Endothelial cell (in vitro differentiated cells): ENCODE measurements around the gene RER1. TPM values are rescaled to one million over a fixed set of nuclear protein-coding genes. Genes with fewer than 3 reads are reported as not detected.
A peak's percentile ranks its signal among the peaks of the same experiment; 100 is the strongest.

ENCODE experiments used
- DNase-seq: peaks from one replicate; pipeline ENCODE4 v3.0.0; 2021; ENCODE audit warnings: low spot score
- H3K27ac Mint-ChIP-seq: one replicate; pipeline ENCODE4 v1.8.0; 2021; ENCODE audit warnings: mixed read lengths, inconsistent platforms; ENCODE audit not compliant: unreplicated experiment
- H3K27me3 Mint-ChIP-seq: one replicate; pipeline ENCODE4 v1.8.0; 2021; ENCODE audit warnings: mild to moderate bottlenecking, moderate library complexity, mixed read lengths, inconsistent platforms; ENCODE audit not compliant: unreplicated experiment
- H3K36me3 Mint-ChIP-seq: one replicate; pipeline ENCODE4 v1.8.0; 2021; ENCODE audit warnings: mild to moderate bottlenecking, low read depth, mixed read lengths, inconsistent platforms; ENCODE audit not compliant: unreplicated experiment
- H3K4me1 Mint-ChIP-seq: one replicate; pipeline ENCODE4 v1.8.0; 2021; ENCODE audit warnings: mild to moderate bottlenecking, mixed read lengths, inconsistent platforms; ENCODE audit not compliant: unreplicated experiment
- H3K4me3 Mint-ChIP-seq: one replicate; pipeline ENCODE4 v1.8.0; 2021; ENCODE audit warnings: mild to moderate bottlenecking, mixed read lengths, inconsistent platforms; ENCODE audit not compliant: unreplicated experiment
- H3K9me3 Mint-ChIP-seq: one replicate; pipeline ENCODE4 v1.8.0; 2021; ENCODE audit warnings: mixed read lengths, inconsistent platforms; ENCODE audit not compliant: unreplicated experiment
- total RNA-seq: library from RNA; stranded (reverse); fragmentation: NEBNext Ultra II Directional; extraction: Animal tissue kit (Norgen Biotek cat#: 25700); gene quantifications from one replicate; pipeline ENCODE4 v1.2.1, GENCODE V29; 2021; ENCODE audit not compliant: unreplicated experiment
- TF ChIP-seq, protein P1 (sequence below): fragments of 200-600 bp; sonication (generic); IDR thresholded peaks from one replicate; pipeline ENCODE4 v1.5.0; 2021; ENCODE audit warnings: antibody characterized with exemption; ENCODE audit not compliant: unreplicated experiment

RER1 gene
- total RNA-seq, 1 donor from 2014 or later: 141 TPM

DNA sequence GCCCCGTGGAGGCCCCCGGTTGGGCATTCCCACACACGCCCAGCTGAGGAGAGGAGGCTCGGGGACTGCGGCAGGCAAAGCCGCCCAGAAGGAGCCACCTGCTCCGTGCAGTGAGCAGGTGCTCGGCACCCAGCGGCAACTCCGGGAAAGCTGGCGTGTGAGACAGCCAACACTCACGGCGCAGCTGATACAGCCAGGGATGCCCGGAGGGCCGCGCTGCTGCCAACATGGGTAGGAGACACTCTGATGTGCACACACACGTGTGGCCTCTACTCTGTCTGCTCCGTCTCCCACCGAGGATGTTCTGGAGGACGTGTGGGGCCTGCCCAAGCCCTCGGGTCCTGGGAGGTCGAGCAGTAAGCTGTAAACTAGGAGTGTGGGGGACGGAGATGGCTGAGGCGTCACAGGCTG lies 13.2 kb upstream of the RER1 start:
- H3K4me3 Mint-ChIP-seq: no peak overlapping the region
- no peak for DNase-seq
- no peak overlapping the region for H3K27ac Mint-ChIP-seq
- no peaks in the 10 kb centered on the region for H3K9me3 Mint-ChIP-seq
- no peaks in the 10 kb centered on the region for H3K36me3 Mint-ChIP-seq
- H3K4me1 Mint-ChIP-seq: no peaks in the 10 kb centered on the region
- H3K27me3 Mint-ChIP-seq: peaks cover 2% of the 10 kb centered on the region
- TF ChIP-seq, protein P1, sequence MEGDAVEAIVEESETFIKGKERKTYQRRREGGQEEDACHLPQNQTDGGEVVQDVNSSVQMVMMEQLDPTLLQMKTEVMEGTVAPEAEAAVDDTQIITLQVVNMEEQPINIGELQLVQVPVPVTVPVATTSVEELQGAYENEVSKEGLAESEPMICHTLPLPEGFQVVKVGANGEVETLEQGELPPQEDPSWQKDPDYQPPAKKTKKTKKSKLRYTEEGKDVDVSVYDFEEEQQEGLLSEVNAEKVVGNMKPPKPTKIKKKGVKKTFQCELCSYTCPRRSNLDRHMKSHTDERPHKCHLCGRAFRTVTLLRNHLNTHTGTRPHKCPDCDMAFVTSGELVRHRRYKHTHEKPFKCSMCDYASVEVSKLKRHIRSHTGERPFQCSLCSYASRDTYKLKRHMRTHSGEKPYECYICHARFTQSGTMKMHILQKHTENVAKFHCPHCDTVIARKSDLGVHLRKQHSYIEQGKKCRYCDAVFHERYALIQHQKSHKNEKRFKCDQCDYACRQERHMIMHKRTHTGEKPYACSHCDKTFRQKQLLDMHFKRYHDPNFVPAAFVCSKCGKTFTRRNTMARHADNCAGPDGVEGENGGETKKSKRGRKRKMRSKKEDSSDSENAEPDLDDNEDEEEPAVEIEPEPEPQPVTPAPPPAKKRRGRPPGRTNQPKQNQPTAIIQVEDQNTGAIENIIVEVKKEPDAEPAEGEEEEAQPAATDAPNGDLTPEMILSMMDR: no peak

DNA sequence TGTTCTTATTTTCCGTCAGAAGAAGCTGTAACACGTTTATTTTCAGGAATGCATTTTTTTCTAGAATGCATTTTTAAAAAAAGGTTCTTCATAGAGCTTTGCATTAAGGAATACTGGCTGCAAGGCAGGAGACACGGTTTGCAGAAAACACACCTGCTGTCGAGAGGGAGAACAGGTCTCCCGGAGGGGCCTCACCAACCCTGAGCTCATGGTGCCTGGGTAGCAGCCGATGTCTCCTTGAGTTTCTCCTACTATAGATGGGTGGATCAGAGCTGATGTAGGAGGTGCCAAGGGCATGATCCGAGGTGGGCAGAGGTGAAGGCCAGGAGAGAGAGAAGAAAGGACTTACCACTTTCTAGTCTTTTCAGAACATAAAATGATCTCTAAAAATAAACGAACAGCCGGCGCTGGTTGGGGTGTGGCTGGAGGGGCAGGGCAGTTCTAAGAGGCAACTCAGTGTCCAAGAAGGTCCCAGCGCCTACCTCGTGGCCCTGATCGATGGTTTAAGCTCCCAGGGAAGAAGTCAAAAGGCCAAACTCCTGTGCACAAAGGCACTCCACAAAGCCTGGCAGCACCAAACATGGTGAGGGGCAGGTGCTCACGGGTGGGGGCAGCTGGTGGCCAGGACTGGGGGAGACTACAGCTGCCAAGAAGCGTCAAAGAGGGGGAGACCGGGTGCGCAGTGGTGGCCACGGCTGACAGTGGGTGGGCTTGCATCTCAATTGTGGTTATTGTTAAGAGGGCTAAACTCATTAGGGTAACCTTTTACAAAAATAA lies 12.5 kb upstream of the RER1 start:
- Mint-ChIP-seq H3K4me3 (peak overlapping the region; percentile 31), H3K4me1 (no peaks in the 10 kb centered on the region), H3K27me3 (peaks cover 4% of the 10 kb centered on the region), H3K36me3 (no peaks in the 10 kb centered on the region), H3K9me3 (no peaks in the 10 kb centered on the region), H3K27ac (no peak overlapping the region)
- DNase-seq: no peak
- TF ChIP-seq, protein P1: no peak

DNA sequence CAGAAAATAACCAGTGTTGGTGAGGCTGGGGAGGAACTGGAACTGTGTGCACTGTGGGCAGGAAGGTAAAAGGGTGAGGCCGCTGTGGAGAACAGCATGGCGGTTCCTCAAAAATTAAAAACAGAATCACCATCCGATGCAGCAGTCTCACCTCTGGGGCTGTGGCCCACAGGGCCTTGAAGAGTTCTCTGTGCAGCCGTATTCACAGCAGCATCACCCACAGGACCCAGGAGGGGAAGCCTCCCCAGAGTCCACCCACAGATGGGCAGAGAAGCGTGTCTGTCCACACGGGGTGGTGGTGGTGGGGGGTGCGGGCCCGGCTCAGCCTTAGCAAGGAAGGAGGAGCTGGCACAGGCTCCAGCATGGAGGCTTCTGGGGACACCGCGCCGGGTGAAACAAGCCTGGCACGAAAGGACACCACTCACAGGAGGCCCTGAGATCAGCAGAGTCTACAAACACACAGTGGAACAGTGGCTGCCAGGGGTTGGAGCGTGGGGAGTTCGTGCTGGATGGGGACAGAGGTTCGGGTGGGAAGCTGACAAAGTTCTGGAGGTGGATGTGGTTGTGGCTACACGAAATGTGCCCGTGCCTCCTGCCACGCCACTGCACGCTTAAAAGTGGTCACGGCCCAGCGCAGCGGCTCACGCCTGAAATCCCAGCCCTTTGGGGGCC lies 11.8 kb upstream of the RER1 start:
- Mint-ChIP-seq H3K36me3 (no peaks in the 10 kb centered on the region), H3K27me3 (peaks cover 4% of the 10 kb centered on the region), H3K4me3 (no peak overlapping the region), H3K27ac (no peak overlapping the region), H3K4me1 (no peaks in the 10 kb centered on the region), H3K9me3 (no peaks in the 10 kb centered on the region)
- TF ChIP-seq, protein P1: no peak
- no peak for DNase-seq

DNA sequence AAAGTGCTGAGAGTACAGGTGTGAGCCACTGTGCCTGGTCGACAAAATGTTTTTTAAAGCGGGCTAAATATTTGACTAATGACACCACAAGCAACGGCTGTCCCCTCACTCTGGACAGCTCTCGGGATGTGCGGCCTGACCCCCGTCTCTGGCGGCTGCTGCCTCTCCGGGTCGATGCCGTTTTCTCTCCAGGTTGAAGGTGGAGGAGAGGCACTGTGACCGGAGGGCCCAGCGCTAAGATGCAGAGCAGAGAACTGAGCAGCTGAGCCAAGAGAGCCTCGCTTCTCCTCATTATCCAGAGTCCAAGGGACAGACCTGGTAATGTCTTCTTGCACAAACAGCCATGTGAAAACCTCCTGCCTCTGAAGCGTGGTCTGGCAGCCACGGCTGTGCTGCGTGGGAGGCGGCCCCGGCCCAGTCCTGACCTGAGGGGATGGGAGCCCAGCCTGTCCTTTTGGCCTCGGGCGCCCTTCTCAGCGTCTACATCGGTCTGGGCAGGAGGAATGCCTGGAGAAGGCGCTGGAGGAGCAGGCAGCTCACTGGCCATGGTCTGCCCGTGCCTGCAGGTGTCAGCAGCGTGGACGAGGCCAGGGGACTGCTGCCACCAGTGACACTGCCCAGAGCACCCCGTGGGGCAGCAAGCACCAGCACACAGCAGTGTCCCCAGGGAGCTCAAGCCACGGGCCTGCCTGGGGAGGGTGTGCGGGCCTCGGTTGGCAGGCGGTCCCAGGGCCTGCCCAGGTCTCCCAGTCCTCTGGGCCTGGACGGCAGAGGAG lies 10.6 kb upstream of the RER1 start:
- Mint-ChIP-seq H3K4me3 (no peak overlapping the region), H3K4me1 (no peaks in the 10 kb centered on the region), H3K9me3 (no peaks in the 10 kb centered on the region), H3K27me3 (peaks cover 4% of the 10 kb centered on the region), H3K36me3 (no peaks in the 10 kb centered on the region), H3K27ac (no peak overlapping the region)
- TF ChIP-seq, protein P1: no peak
- no peak for DNase-seq
